ENCODE data around the gene FOXP1.

FOXP1 gene

DNA sequence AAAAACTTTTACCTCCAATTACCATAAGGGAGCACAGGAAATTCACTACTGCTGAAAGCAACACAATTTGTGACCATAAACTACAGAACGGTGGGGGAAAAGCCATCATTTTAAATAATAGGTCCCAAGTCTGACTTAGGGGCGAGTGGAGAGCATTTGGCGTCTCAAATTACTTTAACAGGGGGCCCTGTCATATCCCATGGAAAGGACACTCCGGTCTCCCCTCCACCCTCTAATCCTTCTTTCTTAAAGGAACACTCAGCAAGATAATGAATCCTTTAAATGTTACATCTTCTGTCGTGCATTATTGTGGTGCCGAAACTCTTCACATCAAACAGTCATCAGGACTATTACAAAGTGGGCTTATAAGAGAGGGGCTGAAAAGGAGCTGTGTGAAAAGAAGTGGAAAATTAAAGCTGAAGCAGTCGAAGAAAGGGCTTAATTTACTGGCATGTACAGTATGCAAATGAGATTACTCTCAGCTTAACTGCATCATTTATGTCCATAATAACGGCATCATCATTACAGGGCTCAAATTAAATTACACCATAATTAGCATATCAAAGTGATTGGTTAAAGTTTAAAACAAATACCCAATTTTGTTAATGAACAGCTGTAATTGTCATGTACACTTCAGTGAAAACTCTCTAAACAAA is 342.2 kb downstream of the FOXP1 start:
- no peak for DNase-seq (ENCODE audit: low read depth in 3 of 3)

DNA sequence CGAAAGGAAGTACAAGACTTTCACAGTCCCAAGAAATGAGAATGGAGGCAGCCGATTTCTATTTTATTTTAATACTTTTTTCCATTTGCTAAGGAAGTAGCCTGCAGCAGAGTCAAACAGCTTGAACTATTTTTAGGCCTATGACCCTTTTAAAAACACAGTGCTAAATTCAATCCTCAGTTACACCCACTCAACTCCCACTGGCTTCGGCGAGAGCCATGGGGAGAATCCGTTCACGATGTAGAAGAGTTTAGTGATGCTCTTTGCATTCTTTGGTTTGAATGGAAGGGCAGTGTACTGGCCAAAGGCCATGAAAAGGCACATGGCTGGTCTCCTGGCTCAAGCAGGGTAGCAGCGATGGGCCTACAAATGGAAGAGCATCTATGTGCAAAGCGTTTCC is 343.5 kb downstream of the FOXP1 start:
- DNase-seq (ENCODE audit: low read depth in 3 of 3): no peak

DNA sequence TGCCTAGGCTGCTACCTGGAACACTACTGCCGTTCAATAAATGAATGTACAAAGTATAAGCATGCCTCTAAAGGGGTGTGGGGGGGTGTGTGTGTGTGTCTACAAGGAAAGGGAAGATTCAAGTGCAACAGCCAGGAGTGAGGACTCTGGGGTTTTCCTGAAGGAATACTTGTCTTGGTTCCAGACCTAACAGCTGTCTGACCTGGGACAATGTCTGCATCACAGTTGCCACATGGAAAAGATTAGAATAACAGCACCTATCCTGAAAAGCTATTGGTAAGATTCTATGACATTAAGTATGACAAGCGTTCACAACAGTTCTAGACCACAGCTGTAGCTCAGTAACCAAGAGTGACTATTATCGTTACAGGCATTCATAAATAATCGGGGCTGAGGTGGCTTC is 345.2 kb downstream of the FOXP1 start:
- no peak for DNase-seq (ENCODE audit: low read depth in 3 of 3)

DNA sequence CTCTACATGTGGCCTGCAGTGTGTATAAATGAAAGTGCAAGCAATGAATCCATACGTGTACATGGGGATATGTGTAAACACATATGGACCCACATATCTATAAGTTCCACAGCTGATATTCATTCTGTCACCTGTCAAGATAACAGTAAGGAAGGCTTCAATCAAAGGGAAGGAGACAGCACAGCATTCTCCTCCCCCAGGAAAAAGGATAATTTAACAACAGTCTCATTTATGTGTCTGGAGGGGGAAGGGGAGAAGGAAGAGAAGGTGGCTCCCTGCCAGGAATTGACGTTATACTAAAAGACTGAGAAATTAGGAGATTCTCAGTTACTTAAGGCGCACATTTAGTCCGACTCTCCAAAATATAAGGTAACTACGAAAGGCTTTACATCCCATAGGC is 345.9 kb downstream of the FOXP1 start:
- DNase-seq (ENCODE audit: low read depth in 3 of 3): no peak

DNA sequence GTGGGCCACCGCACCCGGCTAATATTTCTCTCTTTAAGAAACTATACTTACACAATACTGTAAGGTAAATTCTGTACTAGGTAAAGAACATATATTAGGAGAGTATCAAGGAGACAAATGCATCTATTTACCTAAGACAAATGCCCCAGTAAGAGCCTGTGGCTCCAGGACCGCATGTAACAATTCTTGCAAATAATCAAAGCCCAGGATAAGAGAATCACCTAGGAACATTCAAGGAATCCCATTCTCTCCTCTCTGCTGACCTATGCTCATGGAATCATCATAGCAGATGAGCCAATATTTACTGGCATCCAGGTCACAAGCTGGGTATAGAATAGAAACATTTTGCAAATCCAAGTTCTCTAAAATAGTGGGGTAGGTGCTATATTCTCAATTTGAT is 347.7 kb downstream of the FOXP1 start:
- DNase-seq (ENCODE audit: low read depth in 3 of 3): no peak

DNA sequence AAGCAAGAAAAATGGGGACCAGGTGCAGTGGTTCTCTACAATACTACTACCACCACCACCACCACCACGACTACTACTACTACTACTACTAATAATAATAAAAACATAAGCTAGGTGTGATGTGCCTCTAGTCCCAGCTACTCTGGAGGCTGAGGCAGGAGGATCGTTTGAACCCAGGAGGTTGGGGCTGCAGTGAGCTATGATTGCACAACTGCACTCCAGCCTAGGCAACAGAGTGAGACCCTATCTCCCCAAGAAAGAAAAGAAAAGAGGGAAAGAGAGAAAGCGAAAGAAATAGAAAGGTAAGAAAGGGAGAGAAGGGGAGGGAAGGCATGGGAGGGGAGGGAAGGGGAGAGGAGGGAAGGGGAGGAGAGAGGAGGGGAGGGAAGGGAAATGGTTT is 350.6 kb downstream of the FOXP1 start:
- no peak for DNase-seq (ENCODE audit: low read depth in 3 of 3)

DNA sequence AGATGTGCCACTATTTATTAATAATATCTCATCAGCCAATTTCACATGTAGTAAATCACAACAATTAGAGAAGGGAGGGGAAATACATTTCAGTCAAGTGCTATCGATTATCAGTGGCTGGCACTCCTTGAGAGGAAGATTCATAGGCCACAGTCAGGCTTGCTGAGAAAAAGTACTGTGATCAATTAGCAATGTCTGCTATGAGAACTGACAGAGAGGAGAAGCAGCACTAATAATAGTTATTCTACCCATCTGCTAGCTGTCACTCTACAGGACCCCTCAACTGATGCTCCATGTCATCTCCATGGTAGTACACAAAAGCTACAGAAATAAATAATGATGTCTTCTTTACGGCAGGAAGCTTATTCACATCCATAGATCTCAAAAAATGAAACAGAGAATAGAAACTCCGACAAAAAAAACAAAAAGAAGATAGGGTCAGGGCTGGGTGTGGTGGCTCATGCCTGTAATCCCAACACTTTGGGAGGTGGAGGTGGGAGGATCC is 351.3 kb downstream of the FOXP1 start:
- DNase-seq (ENCODE audit: low read depth in 3 of 3): no peak

DNA sequence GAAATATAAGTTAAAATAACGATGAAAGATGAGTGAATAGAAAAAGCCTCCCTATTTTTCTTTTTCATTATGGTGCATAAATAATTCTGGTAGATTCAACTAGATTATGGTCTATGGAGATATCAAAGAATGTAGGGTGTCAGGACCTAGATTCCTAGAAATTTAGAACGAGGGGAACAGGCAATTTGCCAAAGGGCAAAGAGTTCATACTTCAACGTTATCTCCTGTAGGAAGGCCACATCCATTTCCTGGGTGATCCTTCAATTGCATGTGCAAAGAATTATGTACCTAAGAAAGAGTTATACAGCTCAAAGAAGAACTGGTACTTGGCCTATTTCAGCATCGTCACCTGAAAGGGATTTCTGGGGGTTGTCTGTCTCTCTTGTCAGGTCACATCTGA is 351.8 kb downstream of the FOXP1 start:
- no peak for DNase-seq (ENCODE audit: low read depth in 3 of 3)

DNA sequence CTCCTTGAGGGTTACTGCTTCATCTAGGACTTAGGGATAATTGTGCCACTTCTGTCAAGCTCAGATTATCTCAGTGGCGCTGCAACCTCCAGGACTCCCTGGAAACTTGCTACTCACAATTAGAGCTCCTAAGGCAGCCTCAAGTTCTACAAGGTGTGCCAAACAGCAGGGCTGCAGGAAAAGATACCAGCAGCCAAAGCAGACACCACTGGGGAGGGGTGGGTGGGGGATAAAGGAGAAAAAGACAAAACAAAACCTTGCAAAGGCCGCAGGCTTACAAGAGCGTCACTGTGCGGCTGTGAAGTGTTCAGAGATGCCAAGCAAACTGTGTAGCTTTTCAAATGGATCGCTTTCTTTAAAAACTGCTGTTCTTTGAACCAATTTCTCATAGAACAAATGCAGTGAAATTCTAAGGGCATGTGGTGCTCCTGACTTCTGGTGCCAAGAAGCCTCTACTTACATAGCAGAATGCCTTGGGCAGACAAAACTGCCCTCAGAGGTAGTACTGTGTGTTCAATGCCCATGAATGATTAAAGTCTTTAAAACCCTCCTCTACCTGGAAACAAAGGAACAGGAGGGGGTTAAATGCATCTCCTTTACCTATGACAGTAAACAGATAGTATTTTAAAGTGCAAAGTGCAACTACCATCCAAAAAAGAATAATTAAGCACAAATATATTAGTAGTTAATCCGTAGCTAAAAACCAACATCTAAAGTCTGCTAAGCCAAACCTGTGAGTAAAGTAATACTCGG is 353.4 kb downstream of the FOXP1 start:
- no peak for DNase-seq (ENCODE audit: low read depth in 3 of 3)

DNA sequence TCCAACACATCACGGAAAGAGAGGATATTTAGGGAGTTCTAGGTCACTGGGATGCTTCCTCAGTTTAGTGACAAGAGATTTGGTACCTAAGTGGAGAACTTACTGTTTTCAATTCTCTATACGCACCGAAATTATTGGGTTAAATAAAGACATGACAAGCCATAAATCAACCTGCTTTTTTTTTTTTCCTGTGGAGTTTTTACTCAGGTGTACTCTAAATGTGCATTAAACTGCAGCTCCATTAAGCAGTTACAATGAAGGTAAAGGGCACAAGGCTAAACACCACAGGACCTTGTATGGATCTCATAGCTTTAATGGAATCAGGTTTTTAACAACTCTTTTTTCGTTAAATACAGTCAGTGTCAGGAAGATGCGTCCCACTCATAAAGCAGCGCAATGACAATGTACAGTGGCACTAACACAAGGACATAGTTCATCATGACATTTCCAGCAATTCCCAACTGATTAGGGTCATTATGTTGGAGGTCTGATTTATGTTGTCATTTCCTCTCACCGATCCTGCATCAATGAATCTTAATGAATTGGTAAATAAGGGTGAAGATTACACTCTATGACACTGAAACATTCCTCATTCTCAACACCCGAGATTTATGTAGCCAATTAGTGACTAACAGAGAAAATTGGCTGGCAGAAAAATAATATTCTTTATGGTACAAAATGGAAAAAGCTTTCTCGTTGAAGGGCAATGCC is 355.2 kb downstream of the FOXP1 start:
- DNase-seq (ENCODE audit: low read depth in 3 of 3): no peak

DNA sequence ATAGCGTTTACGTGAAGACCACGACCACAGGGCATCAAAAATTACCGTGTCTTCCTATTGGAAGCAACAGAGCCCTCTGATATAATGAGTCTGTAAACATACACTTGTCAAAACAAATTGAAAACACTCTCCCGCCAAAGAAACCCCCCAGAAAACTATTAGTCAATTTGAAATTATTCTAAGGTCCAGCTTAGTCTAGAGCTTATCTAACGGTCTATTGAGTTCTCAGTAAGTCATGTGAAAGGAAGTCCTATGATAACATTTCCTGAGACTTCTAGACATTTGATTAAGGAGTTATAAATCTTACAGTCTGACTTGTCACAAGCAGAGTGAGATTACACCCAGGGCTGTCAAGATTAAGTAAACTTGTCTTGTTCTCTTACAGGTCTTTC is 356.3 kb downstream of the FOXP1 start:
- DNase-seq (ENCODE audit: low read depth in 3 of 3): no peak

DNA sequence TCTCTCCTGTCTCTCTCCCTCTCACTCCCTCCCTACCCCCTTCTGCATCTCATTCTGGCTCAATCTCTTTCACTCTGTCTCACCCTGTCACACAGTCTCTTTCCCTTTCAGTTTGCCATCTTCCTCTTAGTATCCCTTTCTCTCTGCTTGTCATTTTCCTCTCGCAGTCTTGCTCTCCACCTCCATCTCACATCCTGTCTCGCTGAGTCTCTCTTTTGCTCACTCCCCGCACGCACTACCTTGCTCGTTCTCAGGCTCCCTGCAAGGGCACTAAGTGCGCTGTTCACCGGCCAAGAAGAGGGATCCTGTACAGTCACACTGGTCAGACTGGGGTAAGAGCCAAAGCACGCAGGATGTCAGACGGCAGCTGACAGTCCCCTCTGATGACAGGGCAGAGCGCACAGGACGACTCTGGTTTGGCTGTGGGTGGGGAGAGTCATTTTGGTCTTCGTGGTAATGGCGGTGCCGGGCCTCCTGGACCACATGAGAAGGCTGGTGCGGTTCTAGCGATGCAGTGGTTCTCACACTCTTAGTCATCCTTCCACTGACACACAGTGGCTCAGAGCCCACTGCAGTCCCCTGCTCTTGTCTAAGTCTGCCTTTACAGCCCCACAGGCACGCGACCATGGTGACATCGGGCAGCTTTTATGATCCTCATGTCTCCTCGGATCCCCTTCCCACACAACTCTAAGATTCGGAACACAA is 356.8 kb downstream of the FOXP1 start:
- peak; percentile 82 to 92 (median 83) for DNase-seq (ENCODE audit: low read depth in 3 of 3)

DNA sequence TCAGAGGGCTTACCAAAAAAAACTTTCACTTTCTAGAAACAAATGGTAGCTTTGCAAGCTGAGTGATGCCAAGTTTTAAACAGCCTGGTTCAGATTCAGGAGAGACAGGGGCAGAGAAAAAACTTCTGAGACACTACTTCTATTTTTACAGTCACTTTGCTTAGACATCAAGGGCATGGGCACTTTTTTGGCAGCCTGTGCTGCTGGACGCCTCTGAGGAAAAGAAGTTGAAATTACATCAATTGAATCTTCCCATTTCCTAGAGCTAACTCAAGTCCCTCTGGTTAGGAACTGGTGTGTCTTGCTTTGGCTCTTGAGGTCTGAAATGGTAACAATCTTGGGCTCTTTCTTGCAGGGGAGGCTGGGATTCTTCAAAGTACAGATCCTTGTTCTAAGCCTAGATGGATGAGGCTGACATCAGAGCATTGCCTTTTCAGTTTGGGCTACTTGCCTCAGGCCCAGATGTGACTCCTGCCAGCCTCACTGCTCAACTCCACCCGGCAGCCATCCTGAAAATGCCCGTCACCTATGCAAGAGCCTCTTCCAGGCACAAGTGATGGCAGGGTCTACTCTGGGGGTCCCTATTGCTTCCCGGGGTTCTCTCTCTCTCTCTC is 357.5 kb downstream of the FOXP1 start:
- no peak for DNase-seq (ENCODE audit: low read depth in 3 of 3)

DNA sequence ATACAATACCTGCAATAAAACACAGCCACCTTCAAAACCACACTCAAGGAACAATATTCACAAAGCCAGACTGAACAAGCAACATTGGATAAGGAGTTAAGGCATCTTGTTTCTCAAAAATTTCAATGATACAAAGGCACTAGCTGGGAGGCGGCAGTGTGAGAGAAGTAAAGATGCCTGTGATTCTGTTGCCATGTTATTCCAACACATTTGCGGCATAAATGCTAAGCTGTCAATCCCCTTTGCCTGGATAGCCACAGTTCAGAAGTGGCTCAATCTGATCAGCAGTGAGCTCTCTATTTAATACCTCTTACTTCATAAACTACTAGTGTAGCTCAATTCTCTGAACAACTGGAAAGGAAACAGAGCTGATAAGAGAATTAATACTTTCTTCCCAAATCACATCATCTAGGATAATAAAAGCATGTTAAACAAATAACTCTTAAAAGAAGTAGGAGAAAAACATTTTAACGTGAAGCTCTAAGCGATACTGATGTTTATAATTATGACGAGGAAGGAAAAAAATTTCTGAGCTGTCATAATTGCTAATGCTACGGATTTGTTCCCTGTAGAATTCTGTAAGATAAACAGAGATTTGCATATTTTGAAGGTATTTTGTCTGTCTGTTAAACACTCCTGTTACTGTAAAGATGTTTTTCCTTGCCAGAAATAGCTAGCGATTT is 358.4 kb downstream of the FOXP1 start:
- DNase-seq (ENCODE audit: low read depth in 3 of 3): no peak

DNA sequence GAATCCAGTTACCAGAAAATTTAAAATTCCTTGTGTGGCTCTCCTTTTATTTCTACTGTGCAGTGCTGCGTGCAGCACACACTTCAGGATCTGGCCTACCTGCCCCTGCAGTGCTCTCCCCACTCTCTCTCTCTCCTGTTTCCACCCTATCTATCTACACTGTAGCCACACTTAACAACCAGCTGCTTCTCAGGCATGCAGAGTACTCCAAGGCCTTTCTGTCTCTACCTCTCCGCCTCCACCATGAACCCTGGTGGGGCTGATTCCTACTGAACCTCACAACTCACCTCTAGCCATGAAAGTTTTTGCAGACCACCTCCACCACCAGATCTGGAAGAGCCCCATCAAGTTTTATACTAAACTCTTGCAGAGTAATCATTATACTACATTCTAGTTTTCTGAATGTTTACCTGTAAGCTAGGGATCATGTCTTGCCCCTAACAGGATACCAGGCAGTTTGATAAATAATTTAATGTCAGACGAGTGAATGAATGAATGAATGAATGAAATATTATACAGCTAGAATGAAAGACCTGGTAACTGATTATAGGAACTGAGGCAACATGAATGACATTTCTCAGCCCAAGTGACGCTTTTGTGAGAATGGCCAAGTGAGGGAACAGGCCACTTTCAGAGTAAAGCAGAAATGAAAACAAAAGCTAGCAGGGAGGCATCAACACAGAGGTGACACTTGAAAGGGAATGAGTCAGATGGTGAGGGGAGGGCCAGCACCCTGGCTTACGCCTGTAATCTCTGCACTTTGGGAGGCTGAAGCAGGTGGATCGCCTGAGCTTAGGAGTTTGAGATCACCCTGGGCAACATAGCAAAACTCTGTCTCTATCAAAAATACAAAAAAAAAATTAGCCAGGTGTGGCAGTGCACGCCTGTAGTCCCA is 363.5 kb downstream of the FOXP1 start:
- DNase-seq (ENCODE audit: low read depth in 3 of 3): peak; percentile 21 to 52 (median 40)

DNA sequence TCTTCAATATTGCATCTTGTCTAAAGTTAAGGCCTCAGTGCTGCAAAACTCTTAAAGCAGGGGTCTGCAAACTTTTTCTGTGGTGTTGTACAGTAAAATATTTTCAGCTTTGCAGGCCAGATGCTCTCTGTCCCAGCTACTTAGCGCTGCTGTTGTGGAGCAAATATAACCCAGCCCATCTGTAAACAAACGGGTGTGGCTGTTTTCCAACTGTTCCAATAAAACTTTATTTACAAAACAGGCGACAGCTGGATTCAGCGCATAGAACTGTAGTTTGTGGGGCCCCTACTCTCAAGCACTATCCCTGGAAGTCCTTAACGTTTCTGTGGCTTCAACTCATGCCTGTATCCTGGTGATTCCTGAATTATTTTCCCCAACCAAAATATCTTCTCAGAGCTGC is 365.0 kb downstream of the FOXP1 start:
- DNase-seq (ENCODE audit: low read depth in 3 of 3): no peak

DNA sequence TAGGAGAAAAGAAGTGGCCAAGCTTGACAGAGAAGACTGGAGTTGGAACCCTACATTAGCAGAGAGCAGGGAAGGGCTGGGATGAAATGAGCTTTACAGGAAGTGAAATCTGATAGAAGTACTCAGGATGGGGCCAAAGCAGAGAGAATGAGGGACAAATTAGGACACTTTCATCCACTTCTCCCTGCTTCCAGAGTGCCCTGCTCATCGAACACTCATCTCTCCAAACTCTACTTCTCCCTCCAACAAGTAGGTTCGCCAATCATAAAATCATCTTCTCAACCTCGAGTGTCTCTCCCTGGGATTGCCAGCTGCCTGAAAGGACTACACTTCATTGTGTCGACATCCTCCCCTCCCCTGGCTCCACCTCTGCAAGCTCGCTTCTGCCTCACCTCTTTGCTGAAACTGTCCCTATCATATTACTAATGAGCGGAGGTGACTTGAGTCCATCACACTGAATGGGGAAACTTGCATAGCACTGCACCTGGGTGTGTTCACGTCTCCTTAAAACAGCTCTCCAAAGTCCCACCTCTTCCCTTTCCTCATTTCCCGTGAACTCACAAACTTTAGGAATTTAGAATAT is 365.8 kb downstream of the FOXP1 start:
- DNase-seq (ENCODE audit: low read depth in 3 of 3): no peak

DNA sequence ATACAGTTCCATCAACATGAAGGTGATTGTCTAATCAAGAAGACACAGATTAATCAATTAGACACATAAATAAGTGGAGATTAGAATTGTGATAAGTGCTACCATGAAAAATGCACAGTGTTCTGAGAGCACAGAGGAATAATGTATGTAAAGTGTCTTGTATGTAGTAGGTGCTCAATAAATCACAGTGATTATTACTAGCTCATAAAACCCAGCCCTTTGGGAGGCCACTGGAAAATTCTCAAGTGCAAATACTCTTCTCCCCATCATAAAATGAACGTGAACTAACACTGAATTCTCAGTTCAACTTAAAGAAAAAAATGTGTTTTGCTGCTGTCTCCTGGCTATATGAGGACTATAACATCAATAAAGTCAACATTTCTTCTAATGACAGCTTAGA is 368.2 kb downstream of the FOXP1 start:
- no peak for DNase-seq (ENCODE audit: low read depth in 3 of 3)

DNA sequence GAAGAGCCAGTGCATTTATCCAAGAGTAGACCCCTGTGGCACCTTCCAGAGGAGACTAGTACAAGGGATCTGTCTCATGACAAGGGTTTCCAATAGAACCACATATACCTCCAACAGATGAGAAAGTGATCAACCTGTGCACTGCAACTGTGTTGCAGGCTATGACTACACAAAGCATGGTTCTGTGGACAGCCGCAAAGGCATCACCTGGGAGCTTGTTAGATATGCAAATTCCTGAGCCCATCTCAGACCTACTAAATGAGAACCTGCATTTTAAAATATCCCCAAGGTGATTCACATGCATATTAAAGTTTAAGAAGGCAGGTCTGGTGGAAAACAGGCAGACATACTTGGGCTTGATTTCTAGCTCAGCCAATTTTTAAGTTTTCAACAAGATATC is 368.7 kb downstream of the FOXP1 start:
- DNase-seq (ENCODE audit: low read depth in 3 of 3): no peak

DNA sequence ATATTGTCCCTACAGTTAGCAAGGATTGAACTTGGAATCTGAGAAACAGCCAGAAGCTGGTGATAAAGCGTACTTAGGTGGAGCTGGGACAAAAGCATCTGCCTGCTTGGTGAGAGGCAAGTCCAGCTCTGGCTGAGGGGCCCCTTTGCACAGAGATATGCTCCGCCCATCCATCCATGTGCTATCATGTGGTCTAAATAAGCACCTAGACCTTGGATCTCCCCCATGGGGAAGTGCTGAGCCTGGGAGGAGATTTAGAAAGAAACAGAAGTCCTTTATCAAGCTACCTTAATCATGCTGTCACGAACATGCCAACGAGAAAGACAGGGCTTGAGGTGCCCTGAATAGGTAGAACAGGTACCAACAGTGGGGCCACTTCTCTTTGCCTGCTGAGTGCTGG is 369.5 kb downstream of the FOXP1 start:
- no peak for DNase-seq (ENCODE audit: low read depth in 3 of 3)

Data from stimulated activated CD4-positive, alpha-beta T cell treated with anti-CD3 and anti-CD28 coated beads, TNF-alpha, amount 100 ng/mL, for 48 hours (primary cell).